ENCODE measurements around the gene MYG1.

The MYG1 gene

DNA sequence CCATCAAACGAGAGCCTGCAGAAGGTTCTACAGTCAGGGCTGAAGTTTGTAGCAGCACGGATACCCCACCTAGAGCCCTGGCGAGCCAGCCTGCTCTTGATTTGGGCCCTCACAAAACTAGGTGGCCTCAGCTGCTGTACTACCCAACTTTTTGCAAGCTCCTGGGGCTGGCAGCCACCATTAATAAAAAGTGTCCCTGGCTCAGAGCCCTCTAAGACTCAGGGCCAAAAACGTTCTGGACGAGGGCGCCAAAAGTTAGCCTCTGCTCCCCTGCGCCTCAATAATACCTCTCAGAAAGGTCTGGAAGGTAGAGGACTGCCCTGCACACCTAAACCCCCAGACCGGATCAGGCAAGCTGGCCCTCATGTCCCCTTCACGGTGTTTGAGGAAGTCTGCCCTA is 13.0 kb upstream of the MYG1 start:
- no peak for DNase-seq (ENCODE audit: low spot score)
- in situ Hi-C loops (cut with MboI; ENCODE audit: low sequenced_read_pairs, unreplicated experiment) = loop anchor here (5.0 to 10.0 kb wide), 2 partner anchors 74 to 132 kb away; no protein-coding TSS in a partner anchor
- TF ChIP-seq, protein P1, sequence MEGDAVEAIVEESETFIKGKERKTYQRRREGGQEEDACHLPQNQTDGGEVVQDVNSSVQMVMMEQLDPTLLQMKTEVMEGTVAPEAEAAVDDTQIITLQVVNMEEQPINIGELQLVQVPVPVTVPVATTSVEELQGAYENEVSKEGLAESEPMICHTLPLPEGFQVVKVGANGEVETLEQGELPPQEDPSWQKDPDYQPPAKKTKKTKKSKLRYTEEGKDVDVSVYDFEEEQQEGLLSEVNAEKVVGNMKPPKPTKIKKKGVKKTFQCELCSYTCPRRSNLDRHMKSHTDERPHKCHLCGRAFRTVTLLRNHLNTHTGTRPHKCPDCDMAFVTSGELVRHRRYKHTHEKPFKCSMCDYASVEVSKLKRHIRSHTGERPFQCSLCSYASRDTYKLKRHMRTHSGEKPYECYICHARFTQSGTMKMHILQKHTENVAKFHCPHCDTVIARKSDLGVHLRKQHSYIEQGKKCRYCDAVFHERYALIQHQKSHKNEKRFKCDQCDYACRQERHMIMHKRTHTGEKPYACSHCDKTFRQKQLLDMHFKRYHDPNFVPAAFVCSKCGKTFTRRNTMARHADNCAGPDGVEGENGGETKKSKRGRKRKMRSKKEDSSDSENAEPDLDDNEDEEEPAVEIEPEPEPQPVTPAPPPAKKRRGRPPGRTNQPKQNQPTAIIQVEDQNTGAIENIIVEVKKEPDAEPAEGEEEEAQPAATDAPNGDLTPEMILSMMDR (IDR thresholded peaks at IDR 0.05; ENCODE audit: borderline replicate concordance, control extremely low read depth, extremely low read depth, insufficient read depth, missing control alignments) = no peak

DNA sequence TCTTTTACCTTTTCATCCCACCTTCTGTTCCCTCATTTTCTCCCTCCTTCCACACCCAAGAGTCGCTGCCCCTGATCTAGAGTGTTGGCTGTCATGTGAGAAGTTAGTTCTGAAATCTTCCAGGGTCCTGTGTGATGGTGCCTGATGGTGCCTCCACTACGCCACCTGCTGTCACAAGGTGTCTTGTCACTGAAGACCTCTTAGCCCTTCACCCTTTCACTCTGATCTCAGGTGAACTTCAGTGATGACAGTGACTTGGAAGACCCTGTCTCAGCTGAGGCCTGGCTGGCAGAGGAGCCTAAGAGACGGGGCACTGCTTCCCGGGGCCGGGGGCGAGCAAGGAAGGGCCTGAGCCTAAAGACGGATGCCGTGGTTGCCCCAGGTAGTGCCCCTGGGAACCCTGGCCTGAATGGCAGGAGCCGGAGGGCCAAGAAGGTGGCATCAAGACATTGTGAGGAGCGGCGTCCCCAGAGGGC is 11.7 kb upstream of the MYG1 start:
- DNase-seq (ENCODE audit: low spot score) = peak; percentile 83
- TF ChIP-seq, protein P1 (IDR thresholded peaks at IDR 0.05; ENCODE audit: borderline replicate concordance, control extremely low read depth, extremely low read depth, insufficient read depth, missing control alignments) = peak; percentile 61
- in situ Hi-C loops (cut with MboI; ENCODE audit: low sequenced_read_pairs, unreplicated experiment) = loop anchor here (5.0 to 10.0 kb wide), 2 partner anchors 75 to 133 kb away; no protein-coding TSS in a partner anchor

DNA sequence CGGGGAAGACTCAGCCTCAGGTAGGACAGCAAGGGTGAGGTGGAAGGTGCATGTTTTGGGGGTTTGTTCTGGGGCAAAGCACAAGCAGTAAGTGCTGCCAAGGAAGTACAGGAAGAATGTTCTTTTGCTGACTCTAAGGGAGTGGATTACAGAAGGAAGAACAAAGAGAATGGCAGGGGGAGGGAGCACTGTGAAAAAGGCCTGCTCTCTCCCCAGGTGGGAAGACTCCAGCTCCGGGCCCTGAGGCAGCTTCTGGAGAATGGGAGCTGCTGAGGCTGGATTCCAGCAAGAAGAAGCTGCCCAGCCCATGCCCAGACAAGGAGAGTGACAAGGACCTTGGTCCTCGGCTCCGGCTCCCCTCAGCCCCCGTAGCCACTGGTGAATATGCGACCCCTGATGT is 11.2 kb upstream of the MYG1 start:
- TF ChIP-seq, protein P1 (IDR thresholded peaks at IDR 0.05; ENCODE audit: borderline replicate concordance, control extremely low read depth, extremely low read depth, insufficient read depth, missing control alignments) = no peak
- in situ Hi-C loops (cut with MboI; ENCODE audit: low sequenced_read_pairs, unreplicated experiment) = loop anchor here (5.0 to 10.0 kb wide), 2 partner anchors 76 to 134 kb away; no protein-coding TSS in a partner anchor
- DNase-seq (ENCODE audit: low spot score) = no peak

DNA sequence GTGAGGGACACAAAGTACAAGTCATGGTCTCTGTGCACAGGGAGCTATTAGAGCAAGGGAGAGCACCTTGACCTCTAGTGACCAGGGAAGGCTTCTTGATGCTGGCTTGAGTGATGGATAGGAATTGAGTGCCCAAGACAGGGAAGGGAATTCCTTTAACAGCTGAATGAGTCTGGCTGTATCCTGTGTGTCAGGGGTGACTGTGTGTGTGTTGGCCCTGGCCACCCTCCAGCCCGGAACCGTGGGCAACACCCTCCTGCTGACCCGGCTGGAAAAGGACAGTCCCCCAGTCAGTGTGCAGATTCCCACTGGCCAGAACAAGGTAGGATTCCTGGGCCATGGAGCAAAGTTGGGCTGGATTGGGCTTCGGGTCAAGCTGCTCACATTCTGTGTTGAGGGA is 9.6 kb upstream of the MYG1 start:
- in situ Hi-C loops (cut with MboI; ENCODE audit: low sequenced_read_pairs, unreplicated experiment) = loop anchor here (5.0 to 10.0 kb wide), 2 partner anchors 78 to 135 kb away; no protein-coding TSS in a partner anchor
- no peak for DNase-seq (ENCODE audit: low spot score)

DNA sequence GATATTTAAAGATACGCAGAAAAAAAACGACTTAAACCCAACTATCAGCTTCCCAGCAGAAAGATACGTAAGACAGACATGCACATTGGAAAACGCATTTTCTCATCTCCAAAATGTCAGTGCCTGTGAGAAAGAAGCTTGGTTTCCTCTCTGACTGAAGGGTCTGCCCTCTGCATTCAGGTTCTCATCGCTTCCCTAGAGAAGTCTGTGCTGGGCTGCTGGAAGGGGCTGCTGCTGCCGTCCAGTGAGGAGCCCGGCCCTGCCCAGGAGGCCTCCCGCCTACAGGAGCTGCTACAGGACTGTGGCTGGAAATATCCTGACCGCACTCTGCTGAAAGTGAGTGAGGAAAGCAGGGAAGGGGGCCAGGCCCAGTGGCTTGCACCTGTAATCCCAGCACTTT is 8.8 kb upstream of the MYG1 start:
- TF ChIP-seq, protein P1 (IDR thresholded peaks at IDR 0.05; ENCODE audit: borderline replicate concordance, control extremely low read depth, extremely low read depth, insufficient read depth, missing control alignments) = no peak
- in situ Hi-C loops (cut with MboI; ENCODE audit: low sequenced_read_pairs, unreplicated experiment) = no loop called here
- no peak for DNase-seq (ENCODE audit: low spot score)

More for the DNA sequence above, 9.6 kb upstream of the MYG1 start:
- TF ChIP-seq, protein P1 (IDR thresholded peaks at IDR 0.05; ENCODE audit: borderline replicate concordance, control extremely low read depth, extremely low read depth, insufficient read depth, missing control alignments) = no peak

DNA sequence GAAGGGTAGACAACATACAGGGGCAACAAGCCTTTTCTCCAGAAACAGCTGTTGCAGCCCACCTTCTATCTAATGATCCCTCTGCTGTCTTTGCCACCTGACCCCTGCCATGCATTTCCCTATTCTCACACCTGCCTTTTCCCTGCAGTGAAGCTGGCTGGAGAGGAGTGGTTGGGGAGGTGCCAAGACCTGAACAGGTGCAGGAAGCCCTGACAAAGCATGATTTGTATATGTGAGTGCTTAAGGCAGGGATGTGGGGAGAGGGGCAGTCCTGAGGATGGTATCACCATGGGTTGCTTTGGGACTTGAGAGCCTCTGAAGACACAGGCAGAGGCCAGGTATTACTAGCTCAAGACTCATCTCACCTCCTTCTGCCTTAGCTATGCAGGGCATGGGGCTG is 7.1 kb upstream of the MYG1 start:
- DNase-seq (ENCODE audit: low spot score) = no peak
- in situ Hi-C loops (cut with MboI; ENCODE audit: low sequenced_read_pairs, unreplicated experiment) = no loop called here
- TF ChIP-seq, protein P1 (IDR thresholded peaks at IDR 0.05; ENCODE audit: borderline replicate concordance, control extremely low read depth, extremely low read depth, insufficient read depth, missing control alignments) = no peak
